NCI-H2196 treated with DMSO at 0.1 percent for 48 hours (cell line): ENCODE data around the gene LIMA1.
A peak's percentile ranks its signal among the peaks of the same experiment; 100 is the strongest.
"Not testable (repeated sequence)": the region's sequence is repeated elsewhere in the genome, so short reads cannot be mapped to it uniquely, and the experiment has no call there.

ENCODE experiments used
- DNase-seq: peaks from one replicate; lab custom pipeline; 2025; ENCODE audit not compliant: unreplicated experiment; lab: John Stamatoyannopoulos, UW

LIMA1 gene

GRCh38 chr12:50219001-50219400, 64.3 kb downstream of the LIMA1 start:
- not testable (repeated sequence) for DNase-seq

DNA sequence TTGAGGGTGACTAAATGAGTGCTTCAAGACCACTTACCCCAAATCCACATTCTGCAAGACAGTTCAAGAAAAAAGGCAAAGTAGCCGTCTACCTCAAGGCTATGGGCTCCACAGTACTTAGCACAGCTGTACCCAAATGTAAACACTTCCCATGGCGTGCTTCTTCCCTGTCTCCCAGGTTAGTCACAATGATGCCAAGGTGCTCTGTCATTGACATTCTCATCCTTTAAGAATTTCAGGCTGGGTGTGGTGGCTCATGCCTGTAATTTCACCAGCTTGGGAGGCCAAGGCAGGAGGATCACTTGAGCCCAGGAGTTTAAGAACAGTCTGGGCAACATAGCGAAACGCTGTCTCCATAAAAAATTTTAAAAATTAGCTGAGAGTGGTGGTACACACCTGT, 64.9 kb downstream of the LIMA1 start:
- DNase-seq = no peak

DNA sequence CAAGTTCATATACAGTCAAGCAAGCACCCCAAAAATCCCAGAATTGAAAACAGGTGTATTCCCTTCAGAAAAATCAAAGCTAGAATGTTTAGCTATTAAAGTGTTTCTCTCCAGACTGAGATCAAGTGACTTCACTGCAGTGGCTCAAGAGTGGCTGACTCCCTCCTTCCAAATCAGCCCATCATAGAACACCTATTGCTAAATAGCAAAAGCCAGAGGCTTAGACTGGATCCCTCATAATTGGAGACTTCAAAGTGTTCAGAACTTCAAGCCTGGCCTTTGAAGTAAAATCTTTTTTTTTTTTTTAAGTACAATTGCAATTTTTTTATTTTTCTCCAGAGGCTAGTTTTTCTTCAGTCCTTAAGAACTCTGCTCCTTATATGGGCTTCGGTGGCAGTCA, 66.1 kb downstream of the LIMA1 start:
- DNase-seq = no peak

- DNase-seq = no peak
Observed at GRCh38 chr12:50215033-50215432, 68.3 kb downstream of the LIMA1 start.

DNA sequence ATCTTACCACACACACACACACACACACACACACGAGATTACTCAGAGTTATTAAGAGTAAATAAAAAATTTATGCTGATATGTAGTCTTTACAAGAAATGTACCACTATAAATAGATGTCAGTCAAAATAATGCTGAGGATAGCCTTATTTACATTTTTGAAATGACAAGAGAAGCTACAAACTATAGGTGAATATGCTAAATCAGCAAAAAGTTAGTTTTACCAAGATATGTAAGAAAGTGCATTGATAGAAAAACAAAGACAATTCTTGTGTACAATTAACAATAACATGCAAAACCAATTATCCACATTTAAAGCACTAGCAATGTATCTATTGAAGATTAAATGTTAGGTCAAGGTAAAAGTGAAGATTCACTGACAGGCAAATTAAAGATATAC, 69.3 kb downstream of the LIMA1 start:
- DNase-seq = no peak

DNA sequence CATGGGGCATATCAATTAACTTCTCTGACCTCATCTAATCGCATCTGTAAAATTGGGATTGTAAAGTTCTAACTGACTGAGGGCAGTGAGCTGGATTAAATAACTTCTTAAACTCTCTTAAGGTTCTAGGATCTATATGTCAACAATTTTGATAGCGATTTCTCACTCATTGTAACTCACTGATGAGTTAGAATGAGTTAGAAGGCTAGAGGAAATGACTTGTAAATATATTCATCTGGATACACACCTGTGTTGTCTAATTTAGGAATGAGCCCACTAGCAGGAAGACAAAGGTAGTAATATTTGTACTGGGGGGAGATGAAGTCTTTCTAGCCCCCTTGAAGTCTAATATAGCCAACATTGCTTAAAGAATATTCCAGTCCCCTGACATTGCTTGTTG, 69.9 kb downstream of the LIMA1 start:
- no peak for DNase-seq

GRCh38 chr12:50212071-50212467, 71.3 kb downstream of the LIMA1 start:
- DNase-seq = no peak

DNA sequence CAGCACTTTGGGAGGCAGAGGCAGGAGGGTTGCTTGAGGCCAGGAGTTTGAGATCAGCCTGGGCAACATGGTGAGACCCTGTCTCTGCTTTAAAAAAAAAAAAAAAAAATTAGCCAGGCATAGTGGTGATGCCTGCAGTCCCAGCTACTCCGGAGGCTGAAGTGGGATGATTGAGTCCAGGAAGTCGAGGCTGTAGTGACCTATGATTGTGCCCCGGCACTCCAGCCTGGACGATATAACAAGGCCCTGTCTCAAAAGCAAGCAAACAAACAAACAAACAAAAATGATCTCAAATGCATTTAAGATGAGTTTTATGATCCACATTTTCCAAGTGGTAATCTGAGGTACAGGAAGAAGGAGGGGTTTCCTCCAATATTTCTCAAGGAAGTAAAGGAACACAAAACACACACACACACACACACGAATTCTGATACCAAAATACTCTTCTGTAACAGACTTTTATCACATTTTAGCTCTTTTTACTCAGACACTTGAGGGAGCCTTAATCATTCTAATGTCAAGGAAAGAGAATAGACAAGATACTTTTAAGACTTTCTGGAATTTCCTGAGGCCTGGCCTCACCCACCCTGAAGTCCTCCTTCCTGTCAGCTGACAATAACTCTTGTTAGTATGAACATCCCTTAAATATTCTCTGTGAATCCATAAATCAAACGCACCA, 71.8 kb downstream of the LIMA1 start:
- DNase-seq = no peak

GRCh38 chr12:50207424-50207823, 75.9 kb downstream of the LIMA1 start:
- DNase-seq = no peak

DNA sequence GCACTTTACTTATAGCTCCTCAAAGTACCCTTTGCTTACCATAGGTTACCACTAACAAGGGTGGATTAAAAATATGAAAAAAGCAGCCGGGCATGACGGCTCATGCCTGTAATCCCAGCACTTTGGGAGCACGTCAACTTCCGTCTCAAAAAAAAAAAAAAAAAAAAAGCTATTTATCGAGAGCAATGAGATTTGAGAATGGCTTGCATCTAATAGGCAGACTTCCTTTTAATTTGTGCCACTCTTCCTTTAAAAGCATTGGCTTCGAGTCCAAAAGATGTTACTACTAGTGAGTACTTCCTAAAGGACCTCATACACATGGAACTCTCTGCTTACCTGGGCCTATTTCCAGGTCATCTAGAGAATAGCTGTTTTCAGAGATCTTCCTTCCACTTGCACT, 77.7 kb downstream of the LIMA1 start:
- DNase-seq = no peak

DNA sequence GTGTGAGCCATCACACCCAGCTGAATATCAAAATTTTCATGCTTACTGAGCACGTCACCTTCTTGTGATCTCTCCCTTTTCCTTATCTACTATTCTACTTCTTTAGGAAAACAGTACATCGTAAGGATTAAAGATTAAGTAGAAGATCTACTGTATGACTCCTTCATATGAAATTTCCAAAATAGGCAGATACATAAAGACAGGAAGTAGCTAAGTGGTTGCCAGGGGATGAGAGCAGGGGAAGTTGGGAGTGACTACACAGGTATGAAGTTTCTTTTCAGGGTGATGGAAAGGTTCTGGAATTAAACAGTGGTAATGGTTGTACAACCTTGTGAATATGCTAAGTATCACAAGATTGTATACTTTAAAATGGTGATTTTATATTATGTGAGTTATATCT, 79.6 kb downstream of the LIMA1 start:
- DNase-seq = no peak

DNA sequence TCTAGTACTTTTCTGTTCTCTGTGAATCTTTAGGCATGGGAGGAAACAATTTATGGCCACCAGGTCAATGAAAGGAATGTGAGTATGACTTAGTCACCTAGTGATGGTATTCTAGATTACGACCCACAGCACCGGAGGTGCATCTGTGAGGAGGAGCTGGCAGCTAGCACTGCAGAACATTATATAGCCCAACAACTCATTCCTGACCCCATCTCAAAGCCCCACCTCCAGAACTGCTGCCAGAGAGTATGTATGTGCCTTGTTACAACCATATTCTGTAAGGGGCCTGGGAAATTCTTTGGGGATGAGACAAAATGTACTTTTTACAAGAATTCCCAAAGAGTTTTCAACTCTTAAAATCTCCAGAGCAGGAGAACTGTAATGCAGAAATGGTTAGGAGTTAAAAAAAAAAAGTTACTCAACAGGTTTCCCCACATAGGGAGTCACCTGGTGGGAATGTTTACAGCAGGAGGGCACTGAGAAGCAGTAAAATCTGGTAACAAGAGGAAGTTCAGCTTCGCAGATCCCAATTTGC, 81.3 kb downstream of the LIMA1 start:
- no peak for DNase-seq

DNA sequence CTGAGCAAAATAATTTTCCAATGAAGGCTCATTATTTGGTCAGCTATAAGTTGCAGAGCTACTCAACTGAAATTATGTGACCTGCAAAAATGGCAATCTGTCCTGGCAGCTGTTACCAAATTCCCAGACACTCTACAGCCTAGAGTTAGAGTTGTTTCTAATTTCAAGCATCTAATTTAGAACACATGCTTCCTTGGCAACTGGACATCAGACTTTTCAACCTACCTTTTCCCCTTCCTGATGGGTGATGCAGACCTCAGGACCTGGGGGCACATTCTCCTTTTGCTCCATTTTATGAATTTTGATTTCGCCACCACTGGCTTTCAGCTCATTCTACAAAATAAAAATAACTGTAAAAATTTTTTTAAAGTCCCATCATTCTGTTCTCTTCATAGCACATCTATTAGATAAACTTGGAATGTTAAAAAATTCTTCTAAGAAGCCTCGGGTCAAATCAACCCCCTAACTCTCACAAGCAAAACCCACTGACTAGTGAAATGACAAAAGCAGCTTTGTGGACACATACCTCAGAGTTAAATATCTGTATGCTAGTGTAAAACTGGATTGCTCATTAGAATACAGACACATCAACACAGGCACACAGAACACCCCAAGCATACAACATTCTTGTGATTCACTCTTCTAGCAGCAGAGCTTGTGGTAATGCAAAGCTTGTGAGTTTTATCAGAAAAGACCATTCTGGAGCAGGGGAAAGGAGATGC, 82.6 kb downstream of the LIMA1 start:
- no peak for DNase-seq

- DNase-seq = no peak
Observed at GRCh38 chr12:50198829-50199228, 84.5 kb downstream of the LIMA1 start.

GRCh38 chr12:50197297-50197727, 86.0 kb downstream of the LIMA1 start:
- peak; percentile 60 for DNase-seq

DNA sequence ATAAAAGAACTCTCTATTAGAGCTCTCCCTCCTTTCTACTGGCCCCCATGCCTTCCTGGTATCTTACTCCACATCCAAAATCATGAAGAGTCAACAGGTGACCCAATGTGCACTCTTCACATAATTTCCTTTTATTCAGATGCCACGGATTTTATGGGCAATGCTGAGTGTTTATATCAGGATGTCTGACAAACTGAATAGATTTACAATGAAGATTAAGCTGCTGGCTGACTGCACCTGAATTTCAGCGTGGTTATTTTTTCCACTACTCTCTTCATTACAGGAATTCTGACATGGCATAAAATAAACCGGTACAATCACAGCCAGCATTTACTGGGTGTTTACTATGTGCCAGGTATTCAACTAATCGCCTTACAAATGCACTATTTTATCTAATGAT, 86.8 kb downstream of the LIMA1 start:
- DNase-seq = peak; percentile 64

DNA sequence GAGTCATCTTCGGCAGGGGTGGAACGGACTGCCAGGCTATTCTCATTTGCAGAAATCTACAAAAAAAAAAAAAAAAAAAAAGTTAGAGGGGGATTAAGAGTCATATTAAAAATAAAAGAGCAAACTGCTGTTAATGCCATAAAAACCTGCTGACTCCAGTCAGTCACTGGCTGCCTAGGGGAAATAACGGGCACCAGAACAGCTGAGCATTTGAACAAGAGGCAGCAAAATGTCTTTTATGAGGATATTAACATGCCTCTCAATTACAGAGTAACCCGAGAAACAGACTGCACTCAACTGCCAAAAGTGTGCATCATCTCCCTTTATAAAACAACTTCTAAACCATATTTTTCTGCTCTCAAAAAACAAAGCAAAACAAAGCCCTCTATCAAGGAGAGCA, 87.5 kb downstream of the LIMA1 start:
- peak; percentile 30 for DNase-seq

GRCh38 chr12:50192908-50193307, 90.4 kb downstream of the LIMA1 start:
- no peak for DNase-seq

GRCh38 chr12:50192236-50192635, 91.1 kb downstream of the LIMA1 start:
- no peak for DNase-seq

- no peak for DNase-seq
Observed at GRCh38 chr12:50190859-50191258, 92.5 kb downstream of the LIMA1 start.

GRCh38 chr12:50188875-50189575, 94.3 kb downstream of the LIMA1 start:
- DNase-seq = no peak

- no peak for DNase-seq
Observed at GRCh38 chr12:50188241-50188781, 95.0 kb downstream of the LIMA1 start.
